ENCODE results near the gene CASKIN1.
"Not testable (repeated sequence)": the region's sequence is repeated elsewhere in the genome, so short reads cannot be mapped to it uniquely, and the experiment has no call there.

Gene CASKIN1

GRCh38 chr16:2135071-2135470 lies 61.3 kb downstream of the CASKIN1 start:
- H4K20me1 ChIP-seq (ENCODE audit: insufficient read depth, low read length); H3K36me3 ChIP-seq (replicated peaks; ENCODE audit: low read depth, low read length); H2AFZ ChIP-seq (ENCODE audit: low read depth, low read length); H3K27ac ChIP-seq (ENCODE audit: low read length); H3K9me3 ChIP-seq (ENCODE audit: insufficient read depth, low read length); H3K4me1 ChIP-seq (ENCODE audit: low read length); H3K27me3 ChIP-seq (ENCODE audit: low read depth, low read length); H3K79me2 ChIP-seq (ENCODE audit: low read length): not testable (repeated sequence)
- peak overlapping the region; percentile 48; the same call in 1 of the 2 replicates for H3K9ac ChIP-seq (ENCODE audit: low read length)
- H3K4me3 ChIP-seq (ENCODE audit: low read length), result peak overlapping the region; percentile 78
- peak overlapping the region; percentile 40 for H3K4me2 ChIP-seq (ENCODE audit: low read length)

DNA sequence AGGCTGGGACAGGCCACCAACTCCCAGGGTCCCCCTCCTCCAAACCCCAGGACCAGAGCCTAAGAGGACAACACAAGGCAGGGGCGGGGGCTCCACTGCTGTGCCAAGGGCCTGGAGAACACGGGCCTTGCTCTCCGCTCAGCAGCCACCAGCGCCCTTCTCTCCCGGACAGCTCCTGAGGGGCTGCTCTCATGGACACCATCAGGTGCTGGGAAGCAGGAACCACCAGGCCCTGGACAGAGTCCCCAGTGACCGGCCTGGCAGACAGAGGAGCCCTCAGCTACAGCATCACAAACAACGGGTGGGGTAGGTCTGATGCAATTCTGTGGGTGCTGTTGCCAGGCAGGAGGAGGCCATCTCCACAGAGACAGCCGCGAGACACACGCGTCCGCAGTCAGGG lies 62.6 kb downstream of the CASKIN1 start:
- H3K9me3 ChIP-seq (ENCODE audit: insufficient read depth, low read length); H3K4me1 ChIP-seq (ENCODE audit: low read length); H3K27me3 ChIP-seq (ENCODE audit: low read depth, low read length); H3K4me3 ChIP-seq (ENCODE audit: low read length); H2AFZ ChIP-seq (ENCODE audit: low read depth, low read length); H3K79me2 ChIP-seq (ENCODE audit: low read length); H3K9ac ChIP-seq (ENCODE audit: low read length); H4K20me1 ChIP-seq (ENCODE audit: insufficient read depth, low read length); H3K27ac ChIP-seq (ENCODE audit: low read length); H3K4me2 ChIP-seq (ENCODE audit: low read length); H3K36me3 ChIP-seq (replicated peaks; ENCODE audit: low read depth, low read length): not testable (repeated sequence)

GRCh38 chr16:2129890-2130447 lies 66.4 kb downstream of the CASKIN1 start:
- H3K79me2 ChIP-seq (ENCODE audit: low read length); H2AFZ ChIP-seq (ENCODE audit: low read depth, low read length); H3K4me1 ChIP-seq (ENCODE audit: low read length); H3K27ac ChIP-seq (ENCODE audit: low read length); H4K20me1 ChIP-seq (ENCODE audit: insufficient read depth, low read length); H3K9me3 ChIP-seq (ENCODE audit: insufficient read depth, low read length); H3K4me3 ChIP-seq (ENCODE audit: low read length); H3K27me3 ChIP-seq (ENCODE audit: low read depth, low read length); H3K4me2 ChIP-seq (ENCODE audit: low read length); H3K36me3 ChIP-seq (replicated peaks; ENCODE audit: low read depth, low read length); H3K9ac ChIP-seq (ENCODE audit: low read length): not testable (repeated sequence)

DNA sequence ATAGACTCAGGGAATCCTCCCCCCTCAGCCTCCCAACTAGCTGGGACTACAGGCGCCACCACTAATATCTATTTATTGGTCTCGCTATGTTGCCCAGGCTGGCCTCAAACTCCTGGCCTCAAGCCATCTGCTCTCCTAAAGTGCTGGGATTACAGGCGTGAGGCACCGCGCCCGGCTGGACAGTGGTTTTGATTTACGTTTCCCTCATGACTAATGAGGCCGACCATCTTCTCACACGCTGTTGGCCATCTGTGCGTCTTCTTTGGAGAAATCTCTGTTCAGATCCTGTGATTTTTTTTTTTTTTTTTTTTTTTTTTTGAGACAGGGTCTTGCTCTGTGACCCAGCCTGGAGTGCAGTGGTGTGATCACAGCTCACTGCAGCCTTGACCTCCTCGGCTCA lies 67.2 kb downstream of the CASKIN1 start:
- H3K9me3 ChIP-seq (ENCODE audit: insufficient read depth, low read length); H3K9ac ChIP-seq (ENCODE audit: low read length); H2AFZ ChIP-seq (ENCODE audit: low read depth, low read length); H3K4me3 ChIP-seq (ENCODE audit: low read length); H3K79me2 ChIP-seq (ENCODE audit: low read length); H3K36me3 ChIP-seq (replicated peaks; ENCODE audit: low read depth, low read length); H3K27ac ChIP-seq (ENCODE audit: low read length); H3K27me3 ChIP-seq (ENCODE audit: low read depth, low read length); H3K4me1 ChIP-seq (ENCODE audit: low read length); H4K20me1 ChIP-seq (ENCODE audit: insufficient read depth, low read length): not testable (repeated sequence)
- H3K4me2 ChIP-seq (ENCODE audit: low read length), result peak overlapping the region; percentile 89; the same call in 1 of the 2 replicates

- not testable (repeated sequence) for H3K36me3 ChIP-seq (replicated peaks; ENCODE audit: low read depth, low read length); H3K9ac ChIP-seq (ENCODE audit: low read length); H2AFZ ChIP-seq (ENCODE audit: low read depth, low read length); H3K27ac ChIP-seq (ENCODE audit: low read length); H4K20me1 ChIP-seq (ENCODE audit: insufficient read depth, low read length); H3K4me2 ChIP-seq (ENCODE audit: low read length); H3K4me1 ChIP-seq (ENCODE audit: low read length); H3K4me3 ChIP-seq (ENCODE audit: low read length); H3K79me2 ChIP-seq (ENCODE audit: low read length); H3K9me3 ChIP-seq (ENCODE audit: insufficient read depth, low read length); H3K27me3 ChIP-seq (ENCODE audit: low read depth, low read length)
Measured at GRCh38 chr16:2127630-2128280, 68.7 kb downstream of the CASKIN1 start.

All from OCI-LY3 (cell line).